Erythroblast (primary cell): Measurements from ENCODE around the gene BPGM.
A peak's percentile ranks its signal among the peaks of the same experiment; 100 is the strongest.
"Not testable (repeated sequence)": the region's sequence is repeated elsewhere in the genome, so short reads cannot be mapped to it uniquely, and the experiment has no call there.

Experiments
- DNase-seq, 2 experiments: peaks; one replicate each; lab custom pipeline; 2025; lab: John Stamatoyannopoulos, UW
- GATA1 ChIP-seq: IDR thresholded peaks from 2 replicates; pipeline ENCODE4 v1.6.1; 2011; ENCODE audit warnings: low read depth, mild to moderate bottlenecking, control low read depth, low read length, moderate library complexity
- POLR2A ChIP-seq: IDR thresholded peaks from 2 replicates; pipeline ENCODE4 v1.6.1; 2011; ENCODE audit warnings: mild to moderate bottlenecking, low read length

The BPGM gene

DNA sequence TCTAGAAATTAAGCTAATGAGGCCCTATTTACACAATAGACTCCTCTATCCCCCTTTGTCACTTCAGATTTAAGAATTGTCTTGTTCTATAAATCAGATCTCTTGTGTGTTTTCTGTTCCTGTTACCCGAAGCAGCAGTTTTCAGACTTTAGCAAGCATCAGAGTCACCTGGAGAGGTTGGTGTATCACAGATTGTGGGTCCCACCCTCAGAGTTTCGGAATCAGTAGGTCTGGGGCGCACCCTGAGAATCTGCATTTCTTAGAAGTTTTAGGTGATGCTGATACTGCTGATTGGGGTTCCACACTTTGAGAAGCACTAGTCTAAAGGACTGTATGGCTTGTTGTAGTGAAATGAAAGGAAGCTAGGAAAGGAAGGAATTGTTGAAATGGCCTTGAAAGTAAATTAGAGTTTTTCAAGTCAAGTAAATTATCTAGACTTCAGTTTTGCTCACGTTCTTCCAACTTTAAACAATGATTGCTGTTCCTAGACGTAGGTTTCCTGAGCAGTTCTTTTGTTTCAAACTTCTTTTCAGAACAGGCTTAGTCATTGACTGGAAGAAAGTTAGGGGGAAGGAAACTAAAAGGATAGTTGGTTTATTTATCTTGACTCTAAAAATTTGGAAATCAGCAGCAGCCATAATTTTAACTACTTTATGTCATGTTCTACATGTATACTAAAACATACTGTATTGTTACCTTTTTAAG lies 15.7 kb downstream of the BPGM start:
- DNase-seq, result no peak
- TF ChIP-seq POLR2A, result no peak
- TF ChIP-seq GATA1, result no peak

DNA sequence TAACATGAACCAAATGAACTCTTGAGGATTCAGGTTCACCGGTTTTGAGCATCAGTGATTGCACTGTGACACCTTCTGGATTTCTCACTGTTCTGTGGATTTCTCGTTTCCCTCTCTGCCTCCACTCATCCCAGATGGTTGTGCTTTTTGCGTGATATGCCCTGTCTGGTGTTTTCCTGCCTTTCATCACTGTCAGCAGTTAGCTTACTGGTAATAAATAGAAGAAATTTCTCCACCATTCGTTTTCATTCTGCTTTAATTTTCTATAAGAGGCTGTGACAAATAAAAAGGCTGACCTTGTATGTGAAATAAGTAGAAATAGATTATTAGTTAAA lies 16.2 kb downstream of the BPGM start:
- DNase-seq, result no peak
- TF ChIP-seq POLR2A, result no peak
- no peak for TF ChIP-seq GATA1

DNA sequence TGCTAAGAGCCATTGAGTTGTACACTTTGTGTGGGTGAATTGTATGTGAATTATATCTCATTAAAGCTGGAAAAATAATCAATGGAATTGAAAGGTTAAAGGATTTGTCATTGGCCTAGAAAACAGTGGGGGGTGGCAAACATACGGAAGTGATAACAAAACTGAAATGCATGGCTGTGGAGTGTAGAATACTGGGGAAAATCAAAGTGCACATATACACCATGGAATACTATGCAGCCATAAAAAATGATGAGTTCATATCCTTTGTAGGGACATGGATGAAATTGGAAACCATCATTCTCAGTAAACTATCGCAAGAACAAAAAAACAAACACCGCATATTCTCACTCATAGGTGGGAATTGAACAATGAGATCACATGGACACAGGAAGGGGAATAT lies 18.4 kb downstream of the BPGM start:
- not testable (repeated sequence) for DNase-seq

DNA sequence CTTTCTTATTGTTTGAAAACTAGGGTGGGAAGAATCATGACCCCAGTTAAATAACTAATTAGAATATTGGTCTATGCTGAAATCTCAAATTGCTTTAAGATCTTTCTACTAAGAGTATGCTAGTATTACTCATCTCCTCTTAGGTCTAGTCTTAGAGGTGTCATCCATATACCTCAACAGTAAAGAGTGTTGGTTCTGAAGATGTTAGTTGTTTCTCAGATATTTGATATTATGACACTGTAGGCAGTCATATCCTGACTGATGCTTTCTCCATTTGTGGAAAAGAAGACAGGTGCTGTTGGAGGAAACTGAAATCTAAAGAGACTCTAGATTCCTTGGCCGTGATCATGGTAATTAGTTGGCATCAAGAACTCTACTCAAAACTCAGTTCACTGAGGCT lies 21.2 kb downstream of the BPGM start:
- no peak for DNase-seq
- TF ChIP-seq POLR2A (no peak), GATA1 (no peak)

- TF ChIP-seq POLR2A, result no peak
- no peak for TF ChIP-seq GATA1
- DNase-seq, result no peak
These were observed 22.7 kb downstream of the BPGM start for GRCh38 chr7:134669388-134669787.

- no peak for TF ChIP-seq GATA1
- TF ChIP-seq POLR2A, result no peak
- DNase-seq, result peak; percentile 21 to 23
These were observed 23.3 kb downstream of the BPGM start for GRCh38 chr7:134669845-134670373.

- TF ChIP-seq GATA1 (no peak), POLR2A (no peak)
- no peak for DNase-seq
These were observed 25.0 kb downstream of the BPGM start for GRCh38 chr7:134671609-134672008.

DNA sequence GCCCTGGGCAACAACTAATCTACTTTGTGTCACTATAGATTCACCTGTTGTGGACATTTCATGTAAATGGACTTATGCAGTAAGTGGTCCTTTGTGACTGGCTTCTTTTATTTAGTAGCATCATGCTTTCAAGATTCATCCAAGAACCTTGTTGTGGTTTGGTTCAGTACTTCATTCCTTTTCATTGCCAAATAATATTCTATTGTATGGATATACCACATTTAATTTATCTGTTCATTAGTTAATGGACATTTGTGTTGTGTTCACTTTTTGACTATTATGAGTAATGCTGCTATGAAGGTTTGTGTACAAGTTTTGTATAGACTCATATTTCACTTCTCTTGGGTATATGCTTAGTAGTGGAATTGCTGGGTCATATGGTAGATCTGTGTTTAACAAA lies 27.8 kb downstream of the BPGM start:
- DNase-seq, result no peak
- TF ChIP-seq GATA1 (no peak), POLR2A (no peak)

GRCh38 chr7:134676743-134677142 lies 30.1 kb downstream of the BPGM start:
- TF ChIP-seq GATA1 (no peak), POLR2A (no peak)
- peak; percentile 72 to 84 for DNase-seq

- TF ChIP-seq GATA1, result no peak
- TF ChIP-seq POLR2A, result no peak
- no peak for DNase-seq
These were observed 31.5 kb downstream of the BPGM start for GRCh38 chr7:134678115-134678514.

DNA sequence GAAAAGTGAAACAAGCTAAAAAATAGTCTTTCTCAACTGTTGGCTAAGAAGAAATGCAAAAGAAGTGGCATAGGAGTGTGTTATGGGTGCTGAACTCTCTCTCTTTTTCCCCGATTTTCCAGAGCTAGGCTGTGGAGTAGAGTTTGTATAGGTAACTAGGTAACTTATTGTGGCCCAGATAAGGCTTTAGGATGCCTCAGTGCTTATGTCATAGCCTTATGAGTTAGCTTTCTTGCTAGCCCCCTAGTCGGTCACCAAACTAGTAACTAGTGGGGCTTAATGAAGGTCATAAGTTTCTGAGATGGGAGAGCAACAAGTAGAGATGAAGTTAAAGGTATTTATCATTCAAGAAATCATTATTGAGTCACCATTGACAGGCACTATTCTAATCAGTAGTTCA lies 32.4 kb downstream of the BPGM start:
- TF ChIP-seq POLR2A, result no peak
- no peak for TF ChIP-seq GATA1
- no peak for DNase-seq

GRCh38 chr7:134684165-134684564 lies 37.5 kb downstream of the BPGM start:
- no peak for DNase-seq
- TF ChIP-seq POLR2A (no peak), GATA1 (no peak)

DNA sequence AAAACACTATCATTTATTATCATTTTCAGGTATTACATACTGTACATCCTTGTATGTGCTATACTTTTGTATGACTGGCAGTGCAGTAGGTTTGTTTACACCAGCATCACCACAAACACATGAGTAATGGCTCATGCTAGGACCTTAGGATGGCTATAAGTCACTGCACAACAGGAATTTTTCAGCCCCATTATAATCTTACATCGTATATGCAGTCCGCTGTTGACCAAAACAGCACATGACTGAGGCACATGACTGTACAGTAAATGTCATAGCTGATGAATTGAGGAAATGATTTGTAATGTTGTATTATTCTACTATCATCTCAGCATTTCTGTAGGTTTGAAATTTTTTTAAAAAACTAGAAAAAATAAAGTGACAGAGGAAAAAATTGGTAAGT lies 38.6 kb downstream of the BPGM start:
- no peak for TF ChIP-seq POLR2A
- no peak for TF ChIP-seq GATA1
- no peak for DNase-seq

- DNase-seq, result peak in 1 of 2 experiments; percentile 8
- TF ChIP-seq POLR2A (no peak), GATA1 (no peak)
These were observed 40.1 kb downstream of the BPGM start for GRCh38 chr7:134686786-134687185.

DNA sequence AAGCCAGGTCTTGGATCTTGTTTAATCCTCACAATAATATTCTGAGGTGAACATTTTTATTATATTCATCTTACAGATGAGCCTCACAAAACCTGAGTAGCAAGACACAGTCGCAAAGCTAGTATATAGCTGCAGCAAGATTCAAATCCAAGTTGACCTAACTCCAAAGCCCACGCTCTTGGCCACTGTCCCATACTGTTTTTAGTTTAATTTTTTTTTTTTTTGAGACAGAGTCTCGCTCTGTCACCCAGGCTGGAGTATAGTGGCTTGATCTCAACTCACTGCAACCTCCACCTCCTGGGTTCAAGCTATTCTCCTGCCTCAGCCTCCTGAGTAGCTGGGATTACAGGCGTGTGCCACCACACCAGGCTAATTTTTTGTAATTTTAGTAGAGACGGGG lies 42.9 kb downstream of the BPGM start:
- DNase-seq, result not testable (repeated sequence)
